SK-N-SH (cell line): ENCODE results near the gene ZNF317. TPM values are rescaled to one million over a fixed set of nuclear protein-coding genes. Genes with fewer than 3 reads are reported as not detected.
A peak's percentile ranks its signal among the peaks of the same experiment; 100 is the strongest.

ENCODE experiments used
- CTCF ChIA-PET: fragments of 300-600, 350-600 bp; formaldehyde crosslinking; extraction: SDS; loops from one replicate; lab custom pipeline; 2021; lab: Yijun Ruan, JAX
- POLR2A ChIA-PET: fragments of 350-600 bp; sonication (Branson Sonifier 250); formaldehyde crosslinking; extraction: SDS; loops from one replicate; lab custom pipeline; 2020; ENCODE audit warnings: antibody characterized with exemption, inconsistent platforms; lab: Yijun Ruan, JAX
- DNase-seq: peaks from one replicate; pipeline ENCODE4 v3.0.0; 2012
- H2AFZ ChIP-seq: fragments of 200-600 bp; sonication (generic); 2 replicates; pipeline ENCODE4 v1.8.1; 2016; ENCODE audit warnings: antibody characterized with exemption, mild to moderate bottlenecking, low read depth
- H3F3A ChIP-seq: fragments of 200-600 bp; sonication (generic); replicated peaks from 2 replicates; pipeline ENCODE3; 2016; ENCODE audit warnings: antibody characterized with exemption, mild to moderate bottlenecking; ENCODE audit not compliant: insufficient read depth
- H3K27ac ChIP-seq, 2 experiments: fragments of 200-500 bp in 1 of 2; fragments of 200-600 bp in 1 of 2; sonication (Bioruptor generic) in 1 of 2; sonication (generic), shearing (Covaris generic) in 1 of 2; 2 replicates each; pipeline versions ENCODE4 v1.5.1 to v1.6.1; 2014 to 2016; ENCODE audit warnings: low read depth in 2 of 2, inconsistent platforms in 1 of 2, low read length in 1 of 2, mild to moderate bottlenecking in 1 of 2, mixed read lengths in 1 of 2
- H3K27me3 ChIP-seq: fragments of 200-600 bp; sonication (generic), shearing (Covaris generic); 2 replicates; pipeline ENCODE4 v1.6.1; 2016; ENCODE audit warnings: mixed run types; ENCODE audit not compliant: insufficient read depth
- H3K36me3 ChIP-seq, 2 experiments: fragments of 200-500 bp in 1 of 2; fragments of 200-600 bp in 1 of 2; sonication (Bioruptor generic) in 1 of 2; sonication (generic) in 1 of 2; replicated peaks in 1 of 2; 2 replicates each; pipeline versions ENCODE3 to v1.5.1; 2014 to 2016; ENCODE audit warnings: low read length in 1 of 2, mild to moderate bottlenecking in 1 of 2; ENCODE audit not compliant: insufficient read depth in 2 of 2, control insufficient read depth in 1 of 2
- H3K4me1 ChIP-seq, 2 experiments: fragments of 200-500 bp in 1 of 2; fragments of 200-600 bp in 1 of 2; sonication (Bioruptor generic) in 1 of 2; sonication (generic), shearing (Covaris generic) in 1 of 2; 2 replicates each; pipeline versions ENCODE4 v1.5.1 to v1.6.1; 2014 to 2016; ENCODE audit warnings: low read depth in 1 of 2, low read length in 1 of 2, mixed run types in 1 of 2; ENCODE audit not compliant: insufficient read depth in 2 of 2, control insufficient read depth in 1 of 2
- H3K4me2 ChIP-seq: fragments of 200-600 bp; sonication (generic), shearing (Covaris generic); 2 replicates; pipeline ENCODE4 v1.6.1; 2017; ENCODE audit warnings: mixed run types
- H3K4me3 ChIP-seq, 2 experiments: fragments of 200-500 bp in 1 of 2; fragments of 200-600 bp in 1 of 2; sonication (Bioruptor generic) in 1 of 2; sonication (generic), shearing (Covaris generic) in 1 of 2; 2 replicates each; pipeline versions ENCODE4 v1.5.1 to v1.8.1; 2014 to 2016; ENCODE audit warnings: low read depth in 2 of 2, inconsistent platforms in 1 of 2, low read length in 1 of 2, mild to moderate bottlenecking in 1 of 2, mixed read lengths in 1 of 2, moderate library complexity in 1 of 2
- H3K79me2 ChIP-seq: fragments of 200-600 bp; sonication (generic); 2 replicates; pipeline ENCODE4 v1.8.1; 2017; ENCODE audit warnings: mild to moderate bottlenecking; ENCODE audit not compliant: insufficient read depth
- H3K9ac ChIP-seq: fragments of 200-600 bp; sonication (generic); 2 replicates; pipeline ENCODE4 v1.6.1; 2017; ENCODE audit warnings: mixed run types
- H3K9me2 ChIP-seq: fragments of 200-600 bp; sonication (generic); 2 replicates; pipeline ENCODE4 v1.6.1; 2017; ENCODE audit warnings: mixed run types
- H3K9me3 ChIP-seq: fragments of 200-600 bp; sonication (generic); 2 replicates; pipeline ENCODE4 v1.6.1; 2017; ENCODE audit warnings: mixed run types, mild to moderate bottlenecking, moderate library complexity
- H4K20me1 ChIP-seq: fragments of 200-600 bp; sonication (generic); 2 replicates; pipeline ENCODE4 v1.6.1; 2017; ENCODE audit warnings: mild to moderate bottlenecking, mixed run types; ENCODE audit not compliant: insufficient read depth
- CHD2 ChIP-seq: fragments of 150-350 bp; IDR thresholded peaks from 2 replicates; pipeline ENCODE4 v1.6.1; 2018; ENCODE audit warnings: low read length; ENCODE audit not compliant: partially characterized antibody
- ELF1 ChIP-seq: IDR thresholded peaks from 2 replicates; pipeline ENCODE4 v1.4.0; 2012
- EP300 ChIP-seq, 2 experiments: IDR thresholded peaks; 2 replicates each; pipeline versions ENCODE4 v1.4.0 to v1.6.1; 2012; ENCODE audit warnings: borderline replicate concordance in 1 of 2, low read depth in 1 of 2, low read length in 1 of 2
- FOXJ3 ChIP-seq: sonication (generic); formaldehyde crosslinking; IDR thresholded peaks from 2 replicates; pipeline ENCODE4 v1.5.1; 2020; ENCODE audit warnings: mild to moderate bottlenecking, missing genetic modification reagents
- GABPA ChIP-seq: IDR thresholded peaks from 2 replicates; pipeline ENCODE4 v1.4.0; 2012; ENCODE audit warnings: low read depth, mild to moderate bottlenecking
- GATA2 ChIP-seq: sonication (generic); formaldehyde crosslinking; IDR thresholded peaks from 2 replicates; pipeline ENCODE4 v1.5.0; 2020; ENCODE audit warnings: mild to moderate bottlenecking, missing genetic modification reagents
- JUND ChIP-seq: IDR thresholded peaks from 2 replicates; pipeline ENCODE4 v1.4.0; 2012
- MEF2A ChIP-seq: IDR thresholded peaks from 2 replicates; pipeline ENCODE4 v1.4.0; 2012; ENCODE audit warnings: low read depth, borderline replicate concordance
- MXI1 ChIP-seq: IDR thresholded peaks from 2 replicates; pipeline ENCODE4 v1.6.1; 2012; ENCODE audit warnings: mild to moderate bottlenecking, low read depth, low read length, improper control_type of control experiment
- POLR2AphosphoS5 ChIP-seq: IDR thresholded peaks from 2 replicates; pipeline ENCODE4 v1.6.1; 2012; ENCODE audit warnings: low read depth, low read length
- RAD21 ChIP-seq: IDR thresholded peaks from 2 replicates; pipeline ENCODE4 v1.6.1; 2012; ENCODE audit warnings: mild to moderate bottlenecking, low read length
- RCOR1 ChIP-seq: fragments of 150-350 bp; IDR thresholded peaks from 2 replicates; pipeline ENCODE4 v1.6.1; 2017; ENCODE audit warnings: antibody characterized with exemption, low read length
- RXRA ChIP-seq: IDR thresholded peaks from 2 replicates; pipeline ENCODE4 v1.4.0; 2012; ENCODE audit warnings: low read depth, mild to moderate bottlenecking, borderline replicate concordance
- SIN3A ChIP-seq: IDR thresholded peaks from 2 replicates; pipeline ENCODE4 v1.6.1; 2012; ENCODE audit warnings: low read depth, mild to moderate bottlenecking, low read length, moderate library complexity, borderline replicate concordance
- SMC3 ChIP-seq: IDR thresholded peaks from 2 replicates; pipeline ENCODE4 v1.6.1; 2012; ENCODE audit warnings: low read depth, low read length, improper control_type of control experiment
- TAF1 ChIP-seq: IDR thresholded peaks from 2 replicates; pipeline ENCODE4 v1.6.1; 2012; ENCODE audit warnings: low read depth, mild to moderate bottlenecking, low read length, moderate library complexity, borderline replicate concordance
- YY1 ChIP-seq: IDR thresholded peaks from 2 replicates; pipeline ENCODE4 v1.4.0; 2012; ENCODE audit warnings: low read depth, mild to moderate bottlenecking
- WGBS: methylation state at CpG from one replicate; pipeline ENCODE4 v1.1.6; 2017; ENCODE audit warnings: low lambda C conversion rate; 5-methylcytosine and 5-hydroxymethylcytosine counted together
- polyA plus RNA-seq, 3 experiments: library from polyadenylated mRNA; depleted of rRNA; stranded (reverse); fragments of >200 nt; gene quantifications; 2 replicates each; pipeline ENCODE4 v1.2.3, GENCODE V29; 2012
- TF ChIP-seq, protein P1 (sequence below): IDR thresholded peaks from 2 replicates; pipeline ENCODE4 v1.4.0; 2012; ENCODE audit warnings: low read depth, borderline replicate concordance
- TF ChIP-seq, protein P2 (sequence below): IDR thresholded peaks from 2 replicates; pipeline ENCODE4; 2012
- TF ChIP-seq, protein P3 (sequence below): IDR thresholded peaks from 2 replicates; pipeline ENCODE4 v1.4.0; 2012; ENCODE audit warnings: low read depth
- TF ChIP-seq, protein P4 (sequence below): fragments of 150-350 bp; IDR thresholded peaks from 2 replicates; pipeline ENCODE4 v1.6.1; 2016; ENCODE audit warnings: mild to moderate bottlenecking, low read depth, low read length

Gene ZNF317
- polyA plus RNA-seq (2012; rRNA removed): 13.2 and 16.0 TPM in 2 replicates
- 12.5 TPM in 2 replicates for polyA plus RNA-seq (2012; cell fraction: cytosol; rRNA removed)
- polyA plus RNA-seq (2012; cell fraction: nucleus; rRNA removed): 27.9 and 32.0 TPM in 2 replicates

DNA sequence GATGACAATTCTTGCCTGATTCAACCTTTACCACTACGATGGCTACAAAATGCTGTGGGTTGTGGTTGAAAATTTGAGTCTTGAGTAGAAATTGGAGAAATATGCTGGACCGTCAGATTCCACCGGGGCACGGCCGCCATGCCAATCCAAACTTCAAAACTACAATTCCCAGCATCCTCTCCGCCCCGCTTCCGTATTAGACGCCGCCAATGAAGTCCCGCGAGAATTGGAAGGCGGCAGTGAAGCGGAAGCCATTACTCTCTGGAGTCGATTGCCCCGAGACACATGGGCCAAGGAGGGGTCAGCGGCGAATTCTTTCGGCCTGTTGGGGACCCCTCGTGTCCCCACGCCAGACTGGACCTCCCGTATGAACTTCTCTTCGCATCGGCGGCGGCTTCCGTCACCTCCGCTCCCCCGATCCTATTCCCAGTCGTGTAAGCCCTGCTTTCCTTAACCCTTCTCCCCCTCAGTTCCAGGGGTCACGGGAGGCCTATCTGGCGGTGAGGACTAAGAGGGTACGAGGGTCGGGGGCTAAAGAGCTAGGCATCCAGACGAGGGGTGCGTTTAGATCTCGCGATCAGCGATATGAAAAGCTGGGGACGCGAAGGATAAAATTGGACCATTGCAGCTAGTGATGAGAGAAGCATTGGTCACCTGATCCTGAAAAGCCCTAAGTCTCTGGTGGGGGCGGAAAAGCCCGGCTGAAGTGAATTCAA lies at the start of gene ZNF317:
TSS of gene ZNF317 (plus strand) at position 239 of the 716 bp plus-strand sequence. CDS start 15,620 bp downstream, outside the sequence.
- Histone ChIP-seq H3K9me3 (peaks cover 29% of the 10 kb centered on the region), H3K36me3 (peaks cover 0 to 33% of the 10 kb centered on the region in 2 experiments), H3K27ac (peak within 1 kb of the TSS; percentile 66 to 75), H3K79me2 (peaks cover 51% of the 10 kb centered on the region), H2AFZ (peak within 1 kb of the TSS; percentile 99), H3K4me3 (peak within 1 kb of the TSS; percentile 84 to 94), H3F3A (peaks cover 19% of the 10 kb centered on the region), H3K9me2 (no peaks in the 10 kb centered on the region), H3K27me3 (peaks cover 2% of the 10 kb centered on the region; the same call in 1 of the 2 replicates), H3K4me1 (no peaks in the 10 kb centered on the region; a peak in 2 of 4 replicates), H4K20me1 (peaks cover 6% of the 10 kb centered on the region; the same call in 1 of the 2 replicates), H3K9ac (peak within 1 kb of the TSS; percentile 97), H3K4me2 (peak within 1 kb of the TSS; percentile 72)
- 2% methylated on average over 32 of the region's 43 CpGs for WGBS
- DNase-seq: peak; percentile 83
- CTCF ChIA-PET: interaction anchor here (1.0 kb wide), 1 partner anchor 19 kb away, joined by 3 read pairs; no protein-coding TSS in a partner anchor
- TF ChIP-seq, protein P1, sequence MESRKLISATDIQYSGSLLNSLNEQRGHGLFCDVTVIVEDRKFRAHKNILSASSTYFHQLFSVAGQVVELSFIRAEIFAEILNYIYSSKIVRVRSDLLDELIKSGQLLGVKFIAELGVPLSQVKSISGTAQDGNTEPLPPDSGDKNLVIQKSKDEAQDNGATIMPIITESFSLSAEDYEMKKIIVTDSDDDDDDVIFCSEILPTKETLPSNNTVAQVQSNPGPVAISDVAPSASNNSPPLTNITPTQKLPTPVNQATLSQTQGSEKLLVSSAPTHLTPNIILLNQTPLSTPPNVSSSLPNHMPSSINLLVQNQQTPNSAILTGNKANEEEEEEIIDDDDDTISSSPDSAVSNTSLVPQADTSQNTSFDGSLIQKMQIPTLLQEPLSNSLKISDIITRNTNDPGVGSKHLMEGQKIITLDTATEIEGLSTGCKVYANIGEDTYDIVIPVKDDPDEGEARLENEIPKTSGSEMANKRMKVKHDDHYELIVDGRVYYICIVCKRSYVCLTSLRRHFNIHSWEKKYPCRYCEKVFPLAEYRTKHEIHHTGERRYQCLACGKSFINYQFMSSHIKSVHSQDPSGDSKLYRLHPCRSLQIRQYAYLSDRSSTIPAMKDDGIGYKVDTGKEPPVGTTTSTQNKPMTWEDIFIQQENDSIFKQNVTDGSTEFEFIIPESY: peak; percentile 99
- TF ChIP-seq YY1 (peak; percentile 95), POLR2AphosphoS5 (peak; percentile 93), ELF1 (peak; percentile 100), GABPA (peak; percentile 79), RXRA (no peak), CHD2 (peak; percentile 100), RCOR1 (no peak), JUND (no peak), MXI1 (peak; percentile 67), TAF1 (peak; percentile 91), SIN3A (peak; percentile 55; the same call in 1 of the 2 replicates)
- TF ChIP-seq, protein P2, sequence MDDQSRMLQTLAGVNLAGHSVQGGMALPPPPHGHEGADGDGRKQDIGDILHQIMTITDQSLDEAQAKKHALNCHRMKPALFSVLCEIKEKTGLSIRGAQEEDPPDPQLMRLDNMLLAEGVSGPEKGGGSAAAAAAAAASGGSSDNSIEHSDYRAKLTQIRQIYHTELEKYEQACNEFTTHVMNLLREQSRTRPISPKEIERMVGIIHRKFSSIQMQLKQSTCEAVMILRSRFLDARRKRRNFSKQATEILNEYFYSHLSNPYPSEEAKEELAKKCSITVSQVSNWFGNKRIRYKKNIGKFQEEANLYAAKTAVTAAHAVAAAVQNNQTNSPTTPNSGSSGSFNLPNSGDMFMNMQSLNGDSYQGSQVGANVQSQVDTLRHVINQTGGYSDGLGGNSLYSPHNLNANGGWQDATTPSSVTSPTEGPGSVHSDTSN: peak; percentile 15; the same call in 1 of the 2 replicates
- TF ChIP-seq, protein P3, sequence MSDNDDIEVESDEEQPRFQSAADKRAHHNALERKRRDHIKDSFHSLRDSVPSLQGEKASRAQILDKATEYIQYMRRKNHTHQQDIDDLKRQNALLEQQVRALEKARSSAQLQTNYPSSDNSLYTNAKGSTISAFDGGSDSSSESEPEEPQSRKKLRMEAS: peak; percentile 85
- POLR2A ChIA-PET: no interaction called here

DNA sequence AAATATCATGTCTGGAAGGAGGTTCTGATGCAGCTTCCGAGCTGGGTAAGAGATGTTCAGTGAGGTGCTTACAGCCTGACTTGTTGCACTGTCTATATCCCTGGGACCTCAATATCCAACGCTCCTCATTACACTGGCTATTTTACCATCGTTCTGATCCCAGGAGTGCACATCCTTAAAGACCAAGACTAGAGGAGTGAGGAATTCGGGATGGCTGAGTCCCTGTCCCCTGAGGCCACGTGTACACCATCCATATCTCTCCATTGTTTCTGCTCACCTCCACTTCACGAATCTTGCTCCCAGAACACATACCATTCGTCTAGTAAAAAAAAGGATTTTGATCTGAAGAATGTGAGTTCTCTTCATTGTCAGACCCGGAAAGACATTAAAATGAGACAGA lies 32.8 kb upstream of the ZNF317 start, which contains the start of gene OR7G2:
TSS of gene OR7G2 (minus strand) at position 101 of the 400 bp plus-strand sequence. CDS start 4,232 bp downstream, outside the sequence.
- no peaks in the 10 kb centered on the region for H3K36me3 ChIP-seq
- H3K4me1 ChIP-seq: no peaks in the 10 kb centered on the region
- no peak for TF ChIP-seq RXRA
- no peak for TF ChIP-seq SMC3
- no peak for TF ChIP-seq MEF2A
- TF ChIP-seq GATA2: no peak
- TF ChIP-seq CHD2: no peak
- no peak for TF ChIP-seq EP300 (IDR thresholded peaks at IDR 0.05; ENCODE audit: borderline replicate concordance in 1 of 2, low read depth in 1 of 2, low read length in 1 of 2)
- TF ChIP-seq, protein P3: no peak
- TF ChIP-seq RAD21: no peak
- TF ChIP-seq YY1: no peak
- TF ChIP-seq, protein P4, sequence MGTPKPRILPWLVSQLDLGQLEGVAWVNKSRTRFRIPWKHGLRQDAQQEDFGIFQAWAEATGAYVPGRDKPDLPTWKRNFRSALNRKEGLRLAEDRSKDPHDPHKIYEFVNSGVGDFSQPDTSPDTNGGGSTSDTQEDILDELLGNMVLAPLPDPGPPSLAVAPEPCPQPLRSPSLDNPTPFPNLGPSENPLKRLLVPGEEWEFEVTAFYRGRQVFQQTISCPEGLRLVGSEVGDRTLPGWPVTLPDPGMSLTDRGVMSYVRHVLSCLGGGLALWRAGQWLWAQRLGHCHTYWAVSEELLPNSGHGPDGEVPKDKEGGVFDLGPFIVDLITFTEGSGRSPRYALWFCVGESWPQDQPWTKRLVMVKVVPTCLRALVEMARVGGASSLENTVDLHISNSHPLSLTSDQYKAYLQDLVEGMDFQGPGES: no peak
- TF ChIP-seq GABPA: no peak
- no peak for TF ChIP-seq FOXJ3 (CRISPR knock-in tag)
- H3K27me3 ChIP-seq: peaks cover 62% of the 10 kb centered on the region; the same call in 1 of the 2 replicates
- no peak within 1 kb of the TSS for H2AFZ ChIP-seq
- no peak within 1 kb of the TSS for H3K27ac ChIP-seq
- no peaks in the 10 kb centered on the region for H4K20me1 ChIP-seq
- no peaks in the 10 kb centered on the region for H3K9me2 ChIP-seq
- no peak within 1 kb of the TSS for H3K9ac ChIP-seq
- H3K79me2 ChIP-seq: no peaks in the 10 kb centered on the region
- 4% methylated on average over 7 of the region's 8 CpGs for WGBS
- no peak within 1 kb of the TSS for H3K4me2 ChIP-seq
- ChIA-PET CTCF (no interaction called here), POLR2A (no interaction called here)
- H3K9me3 ChIP-seq: no peaks in the 10 kb centered on the region
- H3F3A ChIP-seq: no peaks in the 10 kb centered on the region
- no peak for DNase-seq
- H3K4me3 ChIP-seq: no peak within 1 kb of the TSS
